Testis (tissue), 2 donors: Measurements from ENCODE around the gene MYH15.

Experiments used
- CTCF ChIP-seq, 3 experiments: fragments of 450-650 bp in 2 of 3; fragments of 200-600 bp in 1 of 3; sonication (generic) in 1 of 3; IDR thresholded peaks; one replicate each; pipeline ENCODE4 v1.5.1; 2016 to 2019; ENCODE audit warnings: antibody characterized with exemption in 3 of 3, mild to moderate bottlenecking in 2 of 3, moderate library complexity in 1 of 3
- POLR2A ChIP-seq: fragments of 450-650 bp; IDR thresholded peaks from one replicate; pipeline ENCODE4 v1.6.1; 2017; ENCODE audit warnings: antibody characterized with exemption, mild to moderate bottlenecking, moderate library complexity

GRCh38 chr3:108394563-108394962, 115.8 kb downstream of the MYH15 start:
- TF ChIP-seq CTCF (IDR thresholded peaks at IDR 0.05) (no peak), POLR2A (no peak)
